ENCODE data around the gene SERPINA3.

Gene SERPINA3

DNA sequence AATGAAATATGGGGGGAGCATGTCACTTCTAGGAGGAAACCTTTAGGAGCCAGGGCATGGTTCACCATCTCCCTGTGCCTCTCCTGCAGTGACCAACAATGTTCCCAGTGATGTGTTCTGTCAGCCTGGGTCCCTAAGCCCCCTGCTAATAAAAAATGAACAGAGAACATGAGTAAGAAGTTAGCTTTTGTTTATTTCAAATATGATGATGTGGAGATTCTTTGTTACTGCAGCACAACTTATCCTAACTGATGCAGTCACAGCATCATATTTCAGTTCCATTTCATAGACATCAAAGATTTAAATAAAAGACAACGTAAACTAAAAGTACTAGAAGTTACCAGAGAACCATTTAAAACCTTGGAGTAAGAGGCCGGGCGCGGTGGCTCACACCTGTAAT, 43.9 kb downstream of the SERPINA3 start:
- DNase-seq (ENCODE audit: low spot score) = no peak

DNA sequence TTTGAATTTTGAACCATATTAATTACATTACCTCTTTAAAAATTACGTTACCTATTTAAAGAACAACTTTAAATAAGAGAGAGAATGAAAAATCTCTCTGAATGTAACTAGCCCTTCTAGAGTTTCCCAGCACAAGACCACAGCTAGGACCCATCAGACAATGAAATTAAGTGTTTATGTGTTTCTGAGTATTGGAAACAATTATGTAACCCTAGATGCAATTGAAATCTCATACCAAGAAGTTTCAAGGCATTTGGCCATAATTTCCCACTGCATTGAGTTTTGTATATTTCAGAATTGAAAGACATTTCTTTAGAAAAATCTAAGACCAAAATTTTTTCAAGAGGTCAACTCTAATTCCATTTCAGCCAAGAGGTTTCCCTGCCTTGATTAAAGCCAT, 47.1 kb downstream of the SERPINA3 start:
- no peak for DNase-seq (ENCODE audit: low spot score)

DNA sequence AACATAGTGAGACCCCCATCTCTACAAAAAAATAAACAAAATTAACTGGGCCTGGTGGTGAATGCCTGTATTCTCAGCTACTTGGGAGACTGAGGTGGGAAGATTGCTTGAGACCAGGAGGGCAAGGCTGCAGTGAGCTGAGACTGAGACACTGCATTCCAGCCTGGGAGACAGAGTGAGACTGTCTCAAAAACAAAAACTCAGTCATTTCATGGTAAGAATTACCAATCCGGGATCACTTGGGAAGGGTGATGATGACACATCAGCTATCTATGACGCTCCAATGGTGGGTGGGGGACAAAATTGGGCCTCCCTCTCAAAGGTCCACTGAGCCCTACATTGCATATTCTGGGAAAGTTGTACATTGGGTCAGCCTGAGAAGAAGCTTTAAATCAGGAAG, 47.7 kb downstream of the SERPINA3 start:
- no peak for DNase-seq (ENCODE audit: low spot score)

DNA sequence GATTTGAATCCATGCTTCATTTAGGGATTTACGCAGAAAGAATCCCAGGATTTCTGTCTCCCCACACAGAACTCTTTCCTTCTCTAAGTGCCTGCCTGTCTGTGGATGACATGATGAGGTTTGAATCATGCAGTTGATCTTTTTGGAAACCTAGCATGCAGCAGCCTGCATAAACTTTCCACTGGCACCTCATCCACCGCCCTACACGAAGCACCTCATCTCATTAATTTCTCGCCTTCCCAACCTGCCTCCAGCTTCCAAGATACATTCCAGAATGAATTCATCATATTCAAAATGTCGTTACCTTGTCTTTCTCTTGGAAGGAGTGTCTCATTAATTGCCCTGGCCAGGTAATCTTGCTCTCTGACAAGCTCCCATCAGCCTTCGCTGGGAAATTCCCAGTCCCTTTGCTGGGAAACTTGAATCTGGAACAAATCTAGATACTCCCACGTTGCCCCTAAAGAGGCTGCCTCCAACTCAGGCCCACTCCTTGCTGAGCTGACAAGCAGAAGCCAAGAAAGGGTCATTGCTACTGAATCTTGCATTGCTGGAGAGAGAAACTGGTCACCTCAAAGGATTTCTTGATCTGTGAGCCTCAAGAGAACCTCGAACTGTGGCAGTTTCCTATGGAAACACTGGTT, 48.2 kb downstream of the SERPINA3 start:
- no peak for DNase-seq (ENCODE audit: low spot score)

DNA sequence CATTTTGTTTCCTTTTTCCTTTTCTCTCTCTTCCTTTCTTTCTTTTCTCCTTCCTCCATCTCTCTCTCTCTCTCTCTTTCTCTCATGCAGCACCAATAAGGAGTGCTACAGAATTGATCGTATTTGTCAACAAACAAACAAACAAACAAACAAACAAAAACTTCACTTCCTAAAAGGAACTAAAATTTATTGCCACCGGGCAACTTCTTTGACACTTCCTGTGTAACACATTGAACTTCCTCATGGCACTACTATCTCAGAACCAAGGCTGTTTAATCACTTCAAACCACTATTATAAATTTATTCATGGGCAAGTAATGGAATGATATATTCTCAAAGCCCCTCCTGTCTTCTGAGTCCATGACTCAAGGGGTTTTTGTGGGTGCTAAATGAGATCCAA, 51.3 kb downstream of the SERPINA3 start:
- DNase-seq (ENCODE audit: low spot score) = no peak

DNA sequence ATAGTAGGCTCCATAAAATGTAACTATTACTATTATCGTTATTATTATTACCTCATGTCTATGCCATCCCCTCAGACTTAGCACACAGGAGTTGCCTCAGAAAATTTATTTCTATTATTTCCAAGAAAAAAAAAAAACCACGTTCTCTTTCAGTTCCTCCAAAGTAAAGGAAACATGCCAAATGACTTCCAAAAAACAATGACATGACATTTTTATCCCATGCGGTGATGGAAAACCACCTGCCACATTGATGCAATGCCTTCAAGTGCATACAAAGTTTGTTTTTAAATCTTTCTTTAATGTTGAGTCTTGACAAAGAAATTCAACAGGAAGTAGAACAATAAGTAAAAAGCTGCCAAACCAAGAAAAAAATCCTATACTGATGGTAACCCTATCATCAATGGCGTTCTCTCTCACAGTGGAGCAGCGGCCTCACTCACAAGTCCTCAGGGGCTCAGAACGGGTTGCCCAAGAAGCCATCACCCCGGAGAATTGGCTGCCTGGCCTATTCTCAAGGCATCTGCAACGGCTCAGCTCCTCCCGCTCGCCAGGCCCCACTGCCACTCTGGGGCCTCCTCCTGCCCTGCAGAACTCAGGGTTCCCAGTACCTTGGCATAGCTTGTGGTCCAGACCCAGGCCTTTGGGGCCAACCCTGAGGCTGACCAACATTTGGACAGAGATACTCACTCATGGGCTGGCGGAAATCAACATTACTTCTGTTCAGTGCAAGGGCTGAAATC, 51.9 kb downstream of the SERPINA3 start:
- no peak for DNase-seq (ENCODE audit: low spot score)

DNA sequence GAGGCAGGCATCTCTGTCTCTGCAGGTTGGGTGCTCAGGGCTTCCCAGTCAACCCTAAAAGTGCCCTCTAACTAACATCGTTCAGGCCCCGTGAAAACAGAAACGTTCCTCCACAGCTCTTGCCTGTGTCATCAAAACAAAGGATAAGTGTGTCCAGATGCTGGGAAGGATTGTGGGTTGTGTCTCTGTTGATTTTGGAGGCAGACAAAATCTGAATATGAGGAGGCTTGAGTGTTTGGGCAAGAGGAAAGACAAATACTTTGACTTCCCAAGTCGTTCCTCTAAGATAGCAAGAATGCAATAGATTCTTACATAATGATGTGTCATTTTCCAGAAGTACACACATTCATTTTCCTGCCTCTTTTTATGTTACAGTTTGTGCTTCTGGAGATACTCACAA, 52.9 kb downstream of the SERPINA3 start:
- no peak for DNase-seq (ENCODE audit: low spot score)

DNA sequence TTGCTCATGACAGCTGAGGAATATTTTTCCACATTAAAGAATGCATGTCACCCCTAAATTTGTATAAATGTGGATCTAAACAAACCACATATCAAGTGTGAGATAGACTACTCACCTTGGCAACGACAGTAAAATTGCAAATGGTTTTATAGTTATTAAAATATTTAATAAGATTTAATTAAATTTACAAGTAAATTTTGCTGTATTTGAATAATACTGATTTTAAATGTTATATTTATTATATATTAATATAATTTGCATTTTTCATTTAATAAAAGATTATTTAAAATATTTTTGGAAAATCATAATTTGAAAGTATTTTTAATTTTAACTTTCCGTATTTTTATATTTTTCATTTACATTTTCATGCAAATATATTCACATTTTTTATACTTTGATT, 53.4 kb downstream of the SERPINA3 start:
- no peak for DNase-seq (ENCODE audit: low spot score)

DNA sequence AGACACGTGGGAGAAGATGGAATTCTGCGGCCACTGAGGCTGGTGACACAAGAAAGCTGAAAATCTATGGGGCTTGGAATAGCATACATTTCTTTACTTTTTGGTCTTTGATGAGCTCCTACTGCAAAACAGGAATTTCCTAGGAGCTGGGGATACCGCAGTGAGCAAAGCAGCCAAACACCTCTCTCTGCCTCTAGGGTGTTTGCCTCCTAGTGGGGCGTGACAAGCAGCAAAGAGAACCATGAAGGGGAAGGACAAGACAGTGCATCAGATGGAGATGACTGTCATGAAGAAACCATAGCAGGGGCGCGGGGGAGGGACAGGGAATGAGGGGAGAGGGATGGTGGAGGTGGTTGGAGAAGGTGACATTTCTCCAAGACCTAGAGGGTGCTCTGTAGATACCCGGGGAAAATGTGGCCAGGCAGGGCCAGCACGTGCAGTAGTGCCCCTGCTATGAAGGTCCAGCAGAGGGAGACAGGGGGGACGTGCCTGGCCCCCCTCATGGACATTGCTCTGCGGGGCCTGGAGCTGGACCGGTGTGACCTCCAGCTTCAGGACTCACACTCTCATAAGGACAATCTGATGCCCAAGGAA, 58.6 kb downstream of the SERPINA3 start:
- no peak for DNase-seq (ENCODE audit: low spot score)

DNA sequence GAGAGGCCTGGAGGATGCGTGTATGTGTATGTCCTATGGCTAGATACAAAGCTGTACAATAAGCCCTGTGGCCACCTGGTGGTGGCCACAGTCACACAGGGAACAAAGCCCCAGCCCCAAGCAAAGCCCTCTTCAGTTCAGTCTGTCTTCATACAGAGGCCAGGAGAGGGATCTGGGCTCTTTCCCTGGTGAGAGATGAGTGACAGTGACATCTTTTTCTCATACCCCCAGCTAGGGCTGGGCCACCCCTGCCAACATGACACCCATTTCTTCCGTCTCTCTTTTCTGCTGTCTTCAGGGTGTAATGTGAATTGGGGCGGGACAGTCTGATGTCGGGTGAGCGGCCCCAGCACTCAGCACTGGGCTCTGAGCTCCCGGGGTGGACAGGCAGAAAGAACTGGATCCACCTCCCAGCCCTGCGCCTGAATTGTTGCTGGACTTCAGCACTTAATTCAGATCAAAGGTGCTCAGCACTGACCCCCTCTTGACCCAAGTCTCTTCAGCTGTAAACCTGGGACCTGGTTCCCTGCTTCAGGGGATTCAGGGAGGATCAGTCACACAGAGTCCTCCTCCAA, 59.8 kb downstream of the SERPINA3 start:
- DNase-seq (ENCODE audit: low spot score) = peak; percentile 13

DNA sequence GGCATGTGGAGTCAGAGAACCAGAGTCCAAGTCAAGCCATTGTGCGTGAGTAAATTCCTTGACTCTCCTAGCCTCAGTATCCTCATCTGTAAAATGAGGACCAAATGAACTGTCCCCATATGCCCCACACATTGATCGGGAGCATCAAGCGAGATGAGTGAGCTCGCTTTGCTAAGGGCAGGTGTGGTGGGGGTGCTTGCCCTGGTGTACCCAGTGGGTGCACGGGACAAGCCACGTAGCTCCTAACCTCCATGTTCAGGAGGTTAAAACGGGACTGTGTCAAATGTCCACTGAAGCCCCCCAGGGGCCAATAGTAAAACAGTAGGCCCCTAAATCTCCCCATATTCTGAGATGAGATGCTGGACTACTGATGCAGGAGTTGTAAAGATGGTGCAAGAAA, 60.9 kb downstream of the SERPINA3 start:
- DNase-seq (ENCODE audit: low spot score) = no peak

All from kidney capillary endothelial cell (primary cell).